ENCODE measurements around the gene C7orf33. TPM values are rescaled to one million over a fixed set of nuclear protein-coding genes. Genes with fewer than 3 reads are reported as not detected.
"Not testable (repeated sequence)": the region's sequence is repeated elsewhere in the genome, so short reads cannot be mapped to it uniquely, and the experiment has no call there.

Gene C7orf33
- not detected in 2 replicates for total RNA-seq (2014; rRNA removed; shearing (Covaris generic))
- not detected in 2 replicates for polyA plus RNA-seq (2014; cell fraction: nucleus; rRNA removed)

GRCh38 chr7:148590471-148590870 lies at the start of gene C7orf33:
C7orf33 (plus strand) TSS chr7:148590766; CDS start chr7:148590926, 160 bp downstream.
- no peak for DNase-seq (ENCODE audit: extremely low read depth, low read depth)

GRCh38 chr7:148541891-148542504 lies 48.6 kb upstream of the C7orf33 start:
- no peak for DNase-seq (ENCODE audit: extremely low read depth, low read depth)

- DNase-seq (ENCODE audit: extremely low read depth, low read depth), result no peak
These were observed 47.3 kb upstream of the C7orf33 start for GRCh38 chr7:148543302-148543701.

GRCh38 chr7:148545172-148545571 lies 45.4 kb upstream of the C7orf33 start:
- no peak for DNase-seq (ENCODE audit: extremely low read depth, low read depth)

GRCh38 chr7:148545932-148546331 lies 44.6 kb upstream of the C7orf33 start:
- no peak for DNase-seq (ENCODE audit: extremely low read depth, low read depth)

- DNase-seq (ENCODE audit: extremely low read depth, low read depth), result no peak
These were observed 43.7 kb upstream of the C7orf33 start for GRCh38 chr7:148546857-148547256.

- DNase-seq (ENCODE audit: extremely low read depth, low read depth), result no peak
These were observed 42.6 kb upstream of the C7orf33 start for GRCh38 chr7:148547951-148548350.

- DNase-seq (ENCODE audit: extremely low read depth, low read depth), result no peak
These were observed 36.6 kb upstream of the C7orf33 start for GRCh38 chr7:148553979-148554378.

GRCh38 chr7:148556892-148557291 lies 33.7 kb upstream of the C7orf33 start:
- DNase-seq (ENCODE audit: extremely low read depth, low read depth), result no peak

- DNase-seq (ENCODE audit: extremely low read depth, low read depth), result no peak
These were observed 31.7 kb upstream of the C7orf33 start for GRCh38 chr7:148558914-148559313.

- no peak for DNase-seq (ENCODE audit: extremely low read depth, low read depth)
These were observed 29.5 kb upstream of the C7orf33 start for GRCh38 chr7:148561099-148561498.

GRCh38 chr7:148563583-148564274 lies 26.8 kb upstream of the C7orf33 start:
- no peak for DNase-seq (ENCODE audit: extremely low read depth, low read depth)

GRCh38 chr7:148564275-148564951 lies 26.2 kb upstream of the C7orf33 start:
- DNase-seq (ENCODE audit: extremely low read depth, low read depth), result not testable (repeated sequence)

- DNase-seq (ENCODE audit: extremely low read depth, low read depth), result no peak
These were observed 23.8 kb upstream of the C7orf33 start for GRCh38 chr7:148566736-148567135.

GRCh38 chr7:148567524-148567923 lies 23.0 kb upstream of the C7orf33 start:
- no peak for DNase-seq (ENCODE audit: extremely low read depth, low read depth)

GRCh38 chr7:148570510-148570909 lies 20.1 kb upstream of the C7orf33 start:
- DNase-seq (ENCODE audit: extremely low read depth, low read depth), result no peak

- not testable (repeated sequence) for DNase-seq (ENCODE audit: extremely low read depth, low read depth)
These were observed 19.6 kb upstream of the C7orf33 start for GRCh38 chr7:148570973-148571372.

GRCh38 chr7:148571381-148571780 lies 19.2 kb upstream of the C7orf33 start:
- DNase-seq (ENCODE audit: extremely low read depth, low read depth), result no peak

- DNase-seq (ENCODE audit: extremely low read depth, low read depth), result no peak
These were observed 18.5 kb upstream of the C7orf33 start for GRCh38 chr7:148572067-148572522.

- DNase-seq (ENCODE audit: extremely low read depth, low read depth), result not testable (repeated sequence)
These were observed 17.0 kb upstream of the C7orf33 start for GRCh38 chr7:148573581-148573980.

GRCh38 chr7:148575640-148576411 lies 14.7 kb upstream of the C7orf33 start:
- DNase-seq (ENCODE audit: extremely low read depth, low read depth), result peak; percentile 55

Data from NCI-H460 (cell line).